Sigmoid colon (tissue), 7 donors: Measurements from ENCODE around the gene PGAP3. TPM values are rescaled to one million over a fixed set of nuclear protein-coding genes. Genes with fewer than 3 reads are reported as not detected.
A peak's percentile ranks its signal among the peaks of the same experiment; 100 is the strongest.

Experiments
- DNase-seq: peaks from one replicate; pipeline ENCODE4 v3.0.0-alpha.2; 2019
- H3K27ac ChIP-seq, 4 donors: fragments of 200-600 bp; sonication (generic); one replicate each; pipeline ENCODE4 v1.5.1; 2016 to 2019; ENCODE audit warnings: mild to moderate bottlenecking in 1 of 4
- H3K27me3 ChIP-seq, 3 donors: fragments of 200-600 bp; sonication (generic); one replicate each; pipeline ENCODE4 v1.5.1; 2019; ENCODE audit warnings: mild to moderate bottlenecking in 1 of 3
- H3K36me3 ChIP-seq, 4 donors: fragments of 200-600 bp; sonication (generic); one replicate each; pipeline ENCODE4 v1.5.1; 2016 to 2019
- H3K4me1 ChIP-seq, 4 donors: fragments of 200-600 bp; sonication (generic); one replicate each; pipeline ENCODE4 v1.5.1; 2017 to 2019
- H3K4me3 ChIP-seq, 4 donors: fragments of 200-600 bp; sonication (generic); one replicate each; pipeline ENCODE4 v1.5.1; 2017 to 2019; ENCODE audit warnings: mild to moderate bottlenecking in 2 of 4, moderate library complexity in 1 of 4
- H3K9me3 ChIP-seq, 4 donors: fragments of 200-600 bp in 3 of 4; sonication (generic) in 3 of 4; one replicate each; pipeline versions ENCODE4 v1.5.1 to v1.6.1; 2013 to 2019
- CTCF ChIP-seq, 4 experiments: fragments of 450-650 bp in 3 of 4; fragments of 200-600 bp in 1 of 4; IDR thresholded peaks; one replicate each; pipeline ENCODE4 v1.5.1; 2016 to 2019; ENCODE audit warnings: antibody characterized with exemption in 4 of 4, mild to moderate bottlenecking in 3 of 4, moderate library complexity in 2 of 4
- EP300 ChIP-seq, 4 donors: sonication (generic); formaldehyde crosslinking; IDR thresholded peaks; one replicate each; pipeline ENCODE4 v1.6.1; 2017; ENCODE audit warnings: antibody characterized with exemption in 4 of 4
- POLR2A ChIP-seq, 2 donors: fragments of 450-650 bp; IDR thresholded peaks; one replicate each; pipeline ENCODE4 v1.6.1; 2016; ENCODE audit warnings: antibody characterized with exemption in 2 of 2, mild to moderate bottlenecking in 2 of 2, moderate library complexity in 2 of 2
- POLR2AphosphoS5 ChIP-seq, 4 donors: sonication (generic); formaldehyde crosslinking; IDR thresholded peaks; one replicate each; pipeline ENCODE4 v1.6.1; 2017; ENCODE audit warnings: antibody characterized with exemption in 4 of 4
- WGBS, 2 donors: extraction: QIAGEN DNeasy Blood & Tissue Kit; methylation state at CpG; one replicate each; pipeline ENCODE4 v1.1.7; 2013; 5-methylcytosine and 5-hydroxymethylcytosine counted together
- intact Hi-C: fragments of 100-400 bp; cut with DNase I; formaldehyde crosslinking; loops from one replicate; pipeline ENCODE4 v1.15.1; 2023
- polyA plus RNA-seq, 3 donors: library from polyadenylated mRNA; stranded (reverse); fragments of 200-250 nt; gene quantifications; one replicate each; pipeline ENCODE4 v1.2.3, GENCODE V29; 2013
- total RNA-seq, 4 donors: library from RNA; depleted of rRNA; stranded (reverse); fragments of >200 nt; gene quantifications; one replicate each; pipeline ENCODE4 v1.1.0, GENCODE V29; 2016
- donor health status: healthy with polysubstance abuse.
- donor health status: Bipolar disorder and iron deficiency.
- donor health status: healthy.

Gene PGAP3
- total and polyA plus RNA-seq, 7 donors: 6.9 to 29.6 (median 8.3) TPM

DNA sequence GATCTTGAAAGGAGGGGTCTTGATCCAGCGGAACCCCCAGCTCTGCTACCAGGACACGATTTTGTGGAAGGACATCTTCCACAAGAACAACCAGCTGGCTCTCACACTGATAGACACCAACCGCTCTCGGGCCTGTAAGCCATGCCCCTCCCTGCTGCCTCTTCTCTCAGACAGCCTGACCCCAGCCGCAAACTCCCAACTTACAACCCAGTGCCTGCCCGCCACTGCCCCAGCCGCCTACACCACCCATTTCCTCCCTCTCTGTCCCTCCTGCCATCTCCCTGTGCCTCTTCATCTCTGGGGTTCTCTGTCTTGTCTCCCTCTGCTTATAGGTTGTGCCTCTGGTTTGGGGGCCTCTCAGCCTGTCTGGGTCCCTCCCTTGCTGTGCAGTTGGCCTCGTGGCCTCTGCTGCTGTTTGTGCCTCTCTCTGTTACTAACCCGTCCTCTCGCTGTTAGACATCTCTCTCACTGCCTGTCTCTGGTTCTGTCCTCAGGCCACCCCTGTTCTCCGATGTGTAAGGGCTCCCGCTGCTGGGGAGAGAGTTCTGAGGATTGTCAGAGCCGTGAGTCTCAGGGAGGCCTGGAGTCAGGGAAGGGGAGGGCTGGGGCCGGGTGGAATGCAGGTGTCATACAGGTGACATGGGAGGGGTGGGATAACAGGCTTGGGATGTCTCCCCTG lies 21.6 kb upstream of the PGAP3 start:
- H3K27ac ChIP-seq: no peak overlapping the region
- no peaks in the 10 kb centered on the region for H3K9me3 ChIP-seq
- peaks cover 0 to 13% (median 10%) of the 10 kb centered on the region in 4 donors for H3K4me1 ChIP-seq
- H3K4me3 ChIP-seq: no peak overlapping the region
- WGBS, 2 donors: 85 to 89% methylated on average over 14 of the region's 14 CpGs
- no peaks in the 10 kb centered on the region for H3K27me3 ChIP-seq
- no peak for TF ChIP-seq POLR2A (IDR thresholded peaks at IDR 0.05)
- no peak for TF ChIP-seq EP300 (IDR thresholded peaks at IDR 0.05)
- TF ChIP-seq POLR2AphosphoS5 (IDR thresholded peaks at IDR 0.05): no peak
- no peak for TF ChIP-seq CTCF (IDR thresholded peaks at IDR 0.05)
- no peak for DNase-seq
- peaks cover 0 to 62% (median 38%) of the 10 kb centered on the region in 4 donors for H3K36me3 ChIP-seq
- intact Hi-C loops: no loop called here

DNA sequence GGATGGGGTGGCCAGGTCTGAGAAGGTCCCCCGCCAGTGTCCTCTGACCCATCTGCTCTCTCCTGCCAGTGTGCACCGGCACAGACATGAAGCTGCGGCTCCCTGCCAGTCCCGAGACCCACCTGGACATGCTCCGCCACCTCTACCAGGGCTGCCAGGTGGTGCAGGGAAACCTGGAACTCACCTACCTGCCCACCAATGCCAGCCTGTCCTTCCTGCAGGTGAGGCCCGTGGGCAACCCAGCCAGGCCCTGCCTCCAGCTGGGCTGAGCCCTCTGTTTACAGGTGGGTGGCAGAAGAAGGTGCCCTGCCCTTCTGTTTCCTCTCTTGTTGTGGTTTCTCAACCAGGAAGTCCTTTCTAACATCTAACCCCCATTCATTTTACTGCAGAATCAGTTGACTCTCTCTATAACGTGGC lies 19.1 kb upstream of the PGAP3 start:
- TF ChIP-seq POLR2AphosphoS5 (IDR thresholded peaks at IDR 0.05): no peak
- no peak for TF ChIP-seq POLR2A (IDR thresholded peaks at IDR 0.05)
- TF ChIP-seq EP300 (IDR thresholded peaks at IDR 0.05): no peak
- no peak for TF ChIP-seq CTCF (IDR thresholded peaks at IDR 0.05)
- WGBS, 2 donors: 15 to 53% methylated on average over 7 of the region's 7 CpGs
- Histone ChIP-seq H3K27me3 (no peaks in the 10 kb centered on the region), H3K4me1 (peaks cover 0 to 20% (median 14%) of the 10 kb centered on the region in 4 donors), H3K9me3 (no peaks in the 10 kb centered on the region), H3K36me3 (peaks cover 0 to 50% (median 31%) of the 10 kb centered on the region in 4 donors), H3K4me3 (no peak overlapping the region), H3K27ac (peak overlapping the region in 2 of 4 donors; percentile 42 to 55)
- no peak for DNase-seq
- intact Hi-C loops: no loop called here

- no peak for TF ChIP-seq EP300 (IDR thresholded peaks at IDR 0.05)
- WGBS, 2 donors: 19 to 66% methylated on average over 8 of the region's 8 CpGs
- Histone ChIP-seq H3K27ac (peak overlapping the region in 3 of 4 donors; percentile 42 to 55 (median 52)), H3K4me3 (no peak overlapping the region), H3K27me3 (no peaks in the 10 kb centered on the region), H3K36me3 (peaks cover 0 to 45% (median 26%) of the 10 kb centered on the region in 4 donors), H3K4me1 (peaks cover 0 to 26% (median 18%) of the 10 kb centered on the region in 4 donors), H3K9me3 (no peaks in the 10 kb centered on the region)
- intact Hi-C loops: no loop called here
- no peak for DNase-seq
Observed at GRCh38 chr17:39706383-39706782, 18.5 kb upstream of the PGAP3 start.

DNA sequence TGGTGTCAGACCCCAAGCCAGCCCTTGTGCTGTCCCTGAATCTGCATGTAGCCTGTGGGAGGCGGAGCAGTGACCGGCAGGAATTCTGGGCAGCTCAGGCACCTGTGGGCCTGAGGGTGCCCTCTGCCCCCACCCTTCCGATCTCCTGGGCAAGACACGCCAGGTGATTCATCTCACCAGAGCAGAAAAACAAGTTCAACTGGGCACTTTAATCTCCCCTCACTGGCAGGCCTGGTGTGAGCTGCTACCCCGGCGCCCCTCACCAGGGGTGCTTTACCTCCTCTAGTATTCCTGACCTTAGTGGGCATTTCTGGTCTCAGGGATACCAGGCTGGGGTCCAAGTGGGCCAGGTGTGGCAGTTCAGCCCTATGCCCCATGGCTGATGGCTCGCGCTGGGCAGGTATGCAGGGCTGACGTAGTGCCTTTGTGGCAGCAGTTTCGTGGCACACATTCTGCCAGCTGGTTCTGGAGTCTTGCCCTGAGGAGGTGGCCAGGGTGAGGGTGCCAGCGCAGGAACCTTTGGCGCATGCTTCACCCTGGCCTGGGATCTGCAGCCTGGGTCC lies 18.0 kb upstream of the PGAP3 start:
- H3K27me3 ChIP-seq: no peaks in the 10 kb centered on the region
- WGBS, 2 donors: 19 to 75% methylated on average over 12 of the region's 12 CpGs

More for the DNA sequence above, 18.0 kb upstream of the PGAP3 start:
- H3K4me3 ChIP-seq: no peak overlapping the region
- H3K9me3 ChIP-seq: no peaks in the 10 kb centered on the region
- TF ChIP-seq EP300 (IDR thresholded peaks at IDR 0.05): no peak
- TF ChIP-seq POLR2A (IDR thresholded peaks at IDR 0.05): no peak
- no peak for TF ChIP-seq POLR2AphosphoS5 (IDR thresholded peaks at IDR 0.05)
- no peak for TF ChIP-seq CTCF (IDR thresholded peaks at IDR 0.05)
- H3K4me1 ChIP-seq: peaks cover 0 to 31% (median 23%) of the 10 kb centered on the region in 4 donors
- peak overlapping the region in 3 of 4 donors; percentile 42 to 55 (median 52) for H3K27ac ChIP-seq
- H3K36me3 ChIP-seq: peaks cover 0 to 40% (median 25%) of the 10 kb centered on the region in 4 donors
- intact Hi-C loops: no loop called here
- DNase-seq: no peak
